Kidney epithelial cell (primary cell): ENCODE results near the gene MARCHF9. TPM values are rescaled to one million over a fixed set of nuclear protein-coding genes. Genes with fewer than 3 reads are reported as not detected.
"Not testable (repeated sequence)": the region's sequence is repeated elsewhere in the genome, so short reads cannot be mapped to it uniquely, and the experiment has no call there.

Experiments used
- DNase-seq: peaks from one replicate; pipeline ENCODE4 v3.0.0-alpha.2; 2010; ENCODE audit warnings: low read depth
- H3K27me3 ChIP-seq: 2 replicates; pipeline ENCODE4 v1.6.0; 2011; ENCODE audit warnings: low read length; ENCODE audit not compliant: control insufficient read depth, insufficient read depth
- H3K36me3 ChIP-seq: 2 replicates; pipeline ENCODE4 v1.5.1; 2011; ENCODE audit warnings: low read length; ENCODE audit not compliant: control insufficient read depth, insufficient read depth
- H3K4me3 ChIP-seq: 2 replicates; pipeline ENCODE4 v1.5.1; 2011; ENCODE audit warnings: low read depth, mild to moderate bottlenecking, control low read depth, low read length
- CTCF ChIP-seq: IDR thresholded peaks from 2 replicates; pipeline ENCODE4 v1.5.1; 2011; ENCODE audit warnings: mild to moderate bottlenecking, moderate library complexity, low read length, control low read depth, inconsistent platforms; ENCODE audit not compliant: insufficient read depth, poor library complexity, severe bottlenecking
- total RNA-seq: library from RNA; depleted of rRNA; stranded (reverse); fragments of >200 nt; gene quantifications from 2 replicates; pipeline ENCODE4 v1.2.3, GENCODE V29; 2015

MARCHF9 gene
- total RNA-seq, 1 donor from 2014 or later: 16.7 TPM

- Histone ChIP-seq H3K27me3 (peaks cover 7% of the 10 kb centered on the region), H3K4me3 (no peak overlapping the region), H3K36me3 (no peaks in the 10 kb centered on the region)
- TF ChIP-seq CTCF: no peak
- no peak for DNase-seq
These were observed 15.8 kb downstream of the MARCHF9 start for GRCh38 chr12:57770734-57771133.

DNA sequence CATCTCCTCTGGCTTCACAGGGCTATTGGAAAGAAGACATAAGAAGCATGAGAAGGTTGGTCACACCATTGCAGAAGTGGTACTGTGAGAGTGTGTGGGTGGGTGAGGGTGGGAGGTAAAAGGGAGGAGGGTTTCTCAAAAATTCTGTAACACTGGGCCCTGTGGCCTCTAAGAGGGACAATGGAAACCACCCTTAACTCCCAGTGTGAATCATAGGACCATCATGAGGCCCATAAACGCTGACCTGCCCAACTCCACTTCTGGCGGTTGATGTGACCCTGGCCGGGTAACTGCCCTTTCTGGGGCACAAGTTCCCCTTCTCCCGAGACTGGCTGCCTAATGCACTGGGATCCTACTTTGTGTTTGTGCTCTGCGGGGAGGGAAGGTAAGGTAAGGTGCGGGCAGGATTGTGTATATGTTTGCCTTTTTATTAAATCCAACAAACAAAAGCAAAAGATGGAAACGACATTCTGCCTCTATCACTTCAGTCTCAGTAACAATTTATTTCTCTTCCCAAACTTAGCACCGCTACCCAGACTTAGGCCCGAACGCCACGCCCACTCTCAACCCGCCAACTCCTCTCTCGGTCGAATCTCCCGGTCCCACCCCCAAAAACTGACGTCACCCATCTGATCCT lies 16.5 kb downstream of the MARCHF9 start:
- Histone ChIP-seq H3K4me3 (peak overlapping the region; percentile 70), H3K36me3 (no peaks in the 10 kb centered on the region), H3K27me3 (peaks cover under 1% of the 10 kb centered on the region)
- no peak for TF ChIP-seq CTCF
- no peak for DNase-seq

- H3K27me3 ChIP-seq: no peaks in the 10 kb centered on the region
- H3K36me3 ChIP-seq: no peaks in the 10 kb centered on the region
- peak within 1 kb of the TSS; percentile 70 for H3K4me3 ChIP-seq
- no peak for TF ChIP-seq CTCF
- peak; percentile 74 for DNase-seq
These were observed 17.0 kb downstream of the MARCHF9 start, which contains the start of gene METTL1 for GRCh38 chr12:57771873-57772428. METTL1 (minus strand) TSS chr12:57772105; CDS start chr12:57772083, 22 bp downstream.

- H3K4me3 ChIP-seq: peak within 1 kb of the TSS; percentile 70
- H3K36me3 ChIP-seq: no peaks in the 10 kb centered on the region
- TF ChIP-seq CTCF: no peak
- no peaks in the 10 kb centered on the region for H3K27me3 ChIP-seq
- DNase-seq: no peak
These were observed 17.8 kb downstream of the MARCHF9 start, which contains the start of gene EEF1AKMT3 for GRCh38 chr12:57772429-57773322. EEF1AKMT3 (plus strand) TSS chr12:57772614; CDS start chr12:57772725, 111 bp downstream.

DNA sequence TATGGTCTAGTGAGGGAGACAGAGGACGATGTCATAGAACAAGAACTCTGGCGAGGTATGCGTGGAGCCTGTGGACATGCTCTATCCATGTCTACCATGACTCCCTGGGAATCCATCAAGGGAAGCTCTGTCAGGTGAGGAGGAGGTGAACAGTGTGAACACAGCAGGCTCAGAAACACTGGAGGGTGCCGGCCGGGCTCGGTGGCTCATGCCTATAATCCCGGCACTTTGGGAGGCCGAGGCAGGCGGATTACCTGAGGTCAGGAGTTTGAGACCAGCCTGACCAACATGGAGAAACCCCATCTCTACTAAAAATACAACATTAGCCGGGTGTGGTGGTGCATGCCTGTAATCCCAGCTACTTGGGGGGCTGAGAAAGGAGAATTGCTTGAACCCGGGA lies 19.7 kb downstream of the MARCHF9 start:
- H3K27me3 ChIP-seq, H3K4me3 ChIP-seq, H3K36me3 ChIP-seq, DNase-seq: not testable (repeated sequence)

DNA sequence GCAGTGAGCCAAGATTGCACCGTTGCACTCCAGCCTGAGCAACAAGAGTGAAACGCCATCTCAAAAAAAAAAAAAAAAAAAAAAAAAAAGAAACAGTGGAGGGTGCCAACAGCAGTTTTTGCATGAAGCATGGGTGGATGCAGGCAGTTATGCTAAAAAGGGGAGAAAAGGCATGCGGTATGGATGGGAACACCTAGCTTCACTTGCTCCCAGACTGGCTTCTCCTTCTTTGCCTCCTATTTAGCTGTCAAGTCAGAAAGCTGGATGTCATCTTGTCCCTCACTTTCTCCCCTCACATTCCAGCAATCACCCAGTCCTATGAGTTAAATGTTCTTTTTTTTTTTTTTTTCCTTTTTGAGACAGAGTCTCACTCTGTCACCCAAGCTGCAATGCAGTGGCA lies 20.1 kb downstream of the MARCHF9 start:
- no peak for TF ChIP-seq CTCF
- Histone ChIP-seq H3K36me3 (no peaks in the 10 kb centered on the region), H3K27me3 (no peaks in the 10 kb centered on the region), H3K4me3 (no peak overlapping the region)
- no peak for DNase-seq
